Ishikawa (cell line): ENCODE measurements around the gene TNIP3.

Source experiments
- CEBPB ChIP-seq: IDR thresholded peaks from 2 replicates; pipeline ENCODE4 v1.6.1; 2012
- CREB1 ChIP-seq: IDR thresholded peaks from 2 replicates; pipeline ENCODE4 v1.6.1; 2012; ENCODE audit warnings: low read depth
- EGR1 ChIP-seq: IDR thresholded peaks from 2 replicates; pipeline ENCODE4 v1.6.1; 2012
- EP300 ChIP-seq: IDR thresholded peaks from 2 replicates; pipeline ENCODE4 v1.6.1; 2012; ENCODE audit warnings: borderline replicate concordance
- FOXM1 ChIP-seq: IDR thresholded peaks from 2 replicates; pipeline ENCODE4 v1.6.1; 2012; ENCODE audit warnings: low read depth, borderline replicate concordance
- MAX ChIP-seq: IDR thresholded peaks from 2 replicates; pipeline ENCODE4 v1.6.1; 2012
- NFIC ChIP-seq: IDR thresholded peaks from 2 replicates; pipeline ENCODE4 v1.6.1; 2012
- RAD21 ChIP-seq: IDR thresholded peaks from 2 replicates; pipeline ENCODE4 v1.6.1; 2012; ENCODE audit warnings: low read depth
- REST ChIP-seq: IDR thresholded peaks from 2 replicates; pipeline ENCODE4 v1.6.1; 2012; ENCODE audit warnings: low read depth, mild to moderate bottlenecking
- TAF1 ChIP-seq: IDR thresholded peaks from 2 replicates; pipeline ENCODE4 v1.6.1; 2012; ENCODE audit warnings: low read depth, mild to moderate bottlenecking
- TCF12 ChIP-seq: IDR thresholded peaks from 2 replicates; pipeline ENCODE4 v1.6.1; 2012; ENCODE audit warnings: low read depth
- TEAD4 ChIP-seq: IDR thresholded peaks from 2 replicates; pipeline ENCODE4 v1.6.1; 2012
- USF1 ChIP-seq: IDR thresholded peaks from 2 replicates; pipeline ENCODE4 v1.6.1; 2012
- YY1 ChIP-seq: IDR thresholded peaks from 2 replicates; pipeline ENCODE4 v1.6.1; 2012; ENCODE audit warnings: low read depth
- ZBTB7A ChIP-seq: IDR thresholded peaks from 2 replicates; pipeline ENCODE4 v1.6.1; 2012; ENCODE audit warnings: low read depth

TNIP3 gene

GRCh38 chr4:121118344-121118743 lies 45.8 kb downstream of the TNIP3 start:
- TF ChIP-seq CEBPB (no peak), MAX (no peak)

GRCh38 chr4:121114756-121115155 lies 49.4 kb downstream of the TNIP3 start:
- TF ChIP-seq EGR1 (no peak), YY1 (no peak), CEBPB (no peak), CREB1 (no peak), ZBTB7A (no peak)

GRCh38 chr4:121112530-121112929 lies 51.6 kb downstream of the TNIP3 start:
- TF ChIP-seq RAD21 (peak; percentile 32), ZBTB7A (no peak)

GRCh38 chr4:121108557-121108956 lies 55.6 kb downstream of the TNIP3 start:
- no peak for TF ChIP-seq FOXM1
- TF ChIP-seq YY1, result no peak
- TF ChIP-seq REST, result no peak
- TF ChIP-seq ZBTB7A, result no peak
- TF ChIP-seq TEAD4, result no peak
- no peak for TF ChIP-seq CEBPB
- no peak for TF ChIP-seq EGR1
- TF ChIP-seq TCF12, result no peak
- no peak for TF ChIP-seq TAF1
- TF ChIP-seq MAX, result no peak
- TF ChIP-seq NFIC, result no peak
- no peak for TF ChIP-seq RAD21
- TF ChIP-seq USF1, result no peak

GRCh38 chr4:121107507-121107906 lies 56.6 kb downstream of the TNIP3 start:
- TF ChIP-seq EGR1 (no peak), USF1 (no peak), MAX (no peak), REST (peak; percentile 65; the same call in 1 of the 2 replicates), CEBPB (no peak), ZBTB7A (no peak)

GRCh38 chr4:121100093-121100775 lies 63.9 kb downstream of the TNIP3 start:
- TF ChIP-seq NFIC, result no peak
- no peak for TF ChIP-seq EP300

- TF ChIP-seq RAD21 (no peak), TCF12 (no peak), MAX (no peak), CREB1 (no peak), USF1 (no peak), ZBTB7A (no peak), CEBPB (no peak), EGR1 (no peak), NFIC (no peak), TAF1 (no peak)
Measured at GRCh38 chr4:121098266-121098665, 65.9 kb downstream of the TNIP3 start.
